GM21576 (cell line): ENCODE results near the gene TFAP2A.

ENCODE experiments used
- ATAC-seq: cut with Tn5 transposase; IDR thresholded peaks from one replicate; pipeline ENCODE4 v1.9.1; 2021; ENCODE audit warnings: mild to moderate bottlenecking, moderate library complexity; ENCODE audit not compliant: unreplicated experiment

Gene TFAP2A

DNA sequence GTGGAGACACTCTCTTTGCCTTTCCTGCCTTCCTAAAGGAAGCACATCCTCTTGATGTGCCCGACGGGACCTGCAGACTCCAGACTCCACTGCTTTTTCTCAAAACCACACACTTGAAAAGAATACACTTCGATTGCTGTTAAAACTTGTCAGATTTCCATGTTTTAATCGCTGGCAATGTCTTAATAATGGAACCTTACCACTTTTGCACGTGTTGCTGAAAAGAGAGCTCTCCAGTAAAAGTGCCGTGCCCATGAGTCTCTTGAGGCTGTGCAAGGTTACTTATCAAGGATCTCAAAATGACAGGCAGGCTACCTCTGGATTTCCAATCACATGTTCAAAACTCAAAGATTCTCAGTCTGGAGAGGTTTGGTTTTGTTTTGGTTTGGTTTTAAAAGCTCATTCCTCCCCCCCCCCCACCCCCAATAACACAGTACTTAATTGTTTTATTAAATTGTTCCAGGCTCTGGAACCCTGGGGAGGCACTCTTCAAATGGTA, 12.0 kb upstream of the TFAP2A start:
- no peak for ATAC-seq

GRCh38 chr6:10425975-10426780, 11.3 kb upstream of the TFAP2A start:
- ATAC-seq: peak; percentile 65

GRCh38 chr6:10425176-10425974, 10.5 kb upstream of the TFAP2A start:
- no peak for ATAC-seq

GRCh38 chr6:10424040-10424439, 9.2 kb upstream of the TFAP2A start:
- no peak for ATAC-seq

- no peak for ATAC-seq
Measured at GRCh38 chr6:10422737-10423034, 7.8 kb upstream of the TFAP2A start.

DNA sequence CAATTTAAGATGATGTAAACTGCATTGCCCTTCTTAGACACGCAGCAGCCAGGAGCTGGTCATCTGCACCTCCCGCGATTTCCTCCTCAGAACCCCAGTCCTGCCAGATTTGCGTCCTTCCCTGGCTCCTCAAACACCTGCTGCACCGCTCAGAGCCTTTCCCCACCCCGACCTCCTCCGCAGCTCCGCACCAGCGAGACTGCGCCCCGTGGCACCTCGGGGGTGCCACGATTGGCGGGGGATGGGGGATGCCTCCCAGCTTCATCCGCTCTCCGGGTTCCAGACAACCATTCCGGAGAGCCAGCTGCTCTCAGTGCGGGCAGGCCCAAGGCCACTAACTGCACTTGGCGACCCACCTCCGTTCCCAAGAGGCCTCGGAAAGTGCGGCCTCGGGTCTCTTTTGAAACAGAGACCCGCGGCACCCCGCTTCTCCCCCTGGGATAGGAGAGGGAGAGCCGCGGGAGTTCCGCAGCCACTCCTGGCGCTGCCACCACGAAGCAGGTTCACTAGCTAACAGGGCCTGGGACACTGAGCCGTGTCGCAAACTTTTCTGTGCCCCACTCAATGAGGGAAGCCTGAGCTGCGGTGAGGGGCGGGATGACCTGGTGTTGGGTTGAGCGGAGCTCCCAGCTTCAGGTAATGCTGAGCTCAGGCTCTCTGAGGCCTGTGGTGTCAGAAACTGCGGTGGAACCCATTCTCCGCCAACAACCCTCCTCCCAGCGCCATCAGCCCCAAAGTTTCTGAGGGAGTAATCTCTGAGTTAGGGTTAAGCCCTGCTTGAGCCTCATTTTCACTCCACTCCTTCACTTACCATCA, 7.3 kb upstream of the TFAP2A start:
- ATAC-seq: no peak

DNA sequence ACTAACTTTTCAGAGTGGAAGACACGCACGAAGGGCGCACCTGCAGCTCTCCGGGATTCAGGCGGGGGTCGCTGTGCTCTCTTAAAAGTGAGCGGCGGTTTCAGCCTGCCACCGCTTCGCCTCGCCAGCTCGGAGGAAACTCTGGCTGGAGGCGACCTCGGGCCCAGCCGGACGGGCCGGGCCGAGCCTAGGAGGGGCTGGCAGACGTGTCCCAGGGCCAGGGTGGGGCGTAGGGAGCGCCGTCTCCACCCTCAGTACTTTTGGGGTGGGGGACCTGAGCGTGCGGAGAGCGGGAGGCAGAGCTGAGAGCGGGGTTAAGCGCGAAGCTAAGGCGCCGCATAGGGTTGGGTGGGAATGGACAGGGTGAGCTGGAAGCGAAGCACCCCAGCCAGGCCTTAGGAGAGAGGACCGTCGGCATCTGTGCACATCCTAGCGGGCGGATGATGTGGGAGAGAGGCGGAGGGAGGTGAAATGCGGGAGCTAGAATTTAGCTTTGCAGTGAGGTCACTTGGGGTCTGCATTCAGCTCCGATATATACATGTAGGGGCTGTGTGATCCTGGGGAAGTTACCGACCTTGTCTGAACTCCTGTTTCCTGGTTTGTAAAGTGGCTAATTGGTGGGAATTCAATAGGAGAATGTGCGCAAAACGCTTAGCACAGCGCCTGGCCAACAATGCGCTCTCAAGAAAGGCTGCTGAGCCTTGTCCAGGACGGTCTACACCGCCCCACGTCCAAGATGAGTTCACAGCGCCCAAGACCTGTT, 6.5 kb upstream of the TFAP2A start:
- no peak for ATAC-seq

DNA sequence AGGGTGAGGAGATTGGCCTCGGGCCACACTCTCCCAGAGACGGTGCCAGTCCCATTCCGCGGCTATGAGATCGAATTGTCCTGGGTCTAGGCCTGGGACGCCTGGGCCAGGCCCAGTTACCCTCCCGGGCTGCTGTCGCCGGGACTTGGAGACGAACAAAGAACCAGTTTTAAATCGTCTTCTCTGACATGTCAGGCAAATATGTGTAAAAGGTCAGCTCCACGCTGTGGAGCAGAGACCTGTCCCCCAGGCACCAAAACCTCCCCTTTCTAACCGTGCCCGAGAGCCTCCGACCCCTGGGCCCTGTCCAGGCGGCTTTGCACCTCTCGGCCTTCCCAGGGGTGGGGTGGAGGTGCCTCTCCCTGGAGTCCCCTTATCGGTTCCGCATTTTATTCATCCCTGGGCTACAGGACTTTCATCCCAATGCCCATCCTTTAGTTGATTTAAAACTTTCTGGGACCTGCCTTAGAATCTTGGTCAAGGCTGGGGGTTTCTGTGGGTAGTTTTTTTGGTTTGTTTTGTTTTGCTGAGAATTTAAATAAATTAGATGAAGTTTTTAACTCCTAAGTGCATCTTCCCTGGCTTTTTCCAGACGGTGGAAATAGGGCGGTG, 5.8 kb upstream of the TFAP2A start:
- no peak for ATAC-seq

GRCh38 chr6:10419749-10420545, 5.1 kb upstream of the TFAP2A start:
- ATAC-seq: no peak

- ATAC-seq: no peak
Measured at GRCh38 chr6:10418862-10419748, 4.2 kb upstream of the TFAP2A start.

GRCh38 chr6:10418361-10418861, 3.5 kb upstream of the TFAP2A start:
- ATAC-seq: no peak

DNA sequence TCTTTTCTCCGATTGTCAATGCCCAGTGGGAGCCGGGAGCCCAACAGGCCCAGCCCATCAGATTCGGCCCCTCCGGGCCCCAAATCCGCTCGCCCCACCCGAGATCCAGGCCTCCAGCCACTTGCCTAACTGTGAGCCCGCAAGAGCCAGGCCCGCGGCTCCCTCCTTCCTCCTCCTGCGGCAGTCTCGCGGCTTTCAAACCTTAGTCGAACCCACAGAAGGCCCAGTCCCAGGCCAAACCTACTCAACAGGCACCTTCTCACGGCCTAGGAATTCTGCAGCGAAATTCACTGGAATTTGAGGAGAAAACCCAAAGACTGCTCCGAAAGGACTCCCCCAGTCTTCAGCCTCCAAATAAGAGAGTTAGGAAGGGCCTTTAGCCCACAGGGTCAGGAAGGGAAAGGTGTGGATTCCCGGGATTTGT, 2.8 kb upstream of the TFAP2A start:
- ATAC-seq: no peak

- ATAC-seq: no peak
Measured at GRCh38 chr6:10416863-10417641, 2.2 kb upstream of the TFAP2A start.

DNA sequence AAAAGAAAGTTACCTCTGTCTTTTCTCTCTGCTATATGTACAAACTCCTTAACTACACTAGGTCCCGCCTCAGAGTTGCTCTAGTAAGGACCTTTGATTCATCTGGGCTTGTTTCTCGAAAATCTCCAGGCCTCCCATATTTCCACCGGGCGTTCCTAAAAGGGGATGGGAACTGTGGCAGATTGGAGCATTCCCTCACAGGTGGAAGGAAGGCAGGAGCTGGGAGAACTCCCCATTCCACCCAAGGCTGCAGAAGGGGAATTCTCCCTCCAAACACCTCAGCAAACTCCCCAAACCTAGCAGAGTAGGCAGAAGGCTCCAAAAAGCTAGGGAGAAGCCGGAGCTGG, 1.6 kb upstream of the TFAP2A start:
- no peak for ATAC-seq

GRCh38 chr6:10415617-10416480, 975 bp upstream of the TFAP2A start:
- no peak for ATAC-seq

DNA sequence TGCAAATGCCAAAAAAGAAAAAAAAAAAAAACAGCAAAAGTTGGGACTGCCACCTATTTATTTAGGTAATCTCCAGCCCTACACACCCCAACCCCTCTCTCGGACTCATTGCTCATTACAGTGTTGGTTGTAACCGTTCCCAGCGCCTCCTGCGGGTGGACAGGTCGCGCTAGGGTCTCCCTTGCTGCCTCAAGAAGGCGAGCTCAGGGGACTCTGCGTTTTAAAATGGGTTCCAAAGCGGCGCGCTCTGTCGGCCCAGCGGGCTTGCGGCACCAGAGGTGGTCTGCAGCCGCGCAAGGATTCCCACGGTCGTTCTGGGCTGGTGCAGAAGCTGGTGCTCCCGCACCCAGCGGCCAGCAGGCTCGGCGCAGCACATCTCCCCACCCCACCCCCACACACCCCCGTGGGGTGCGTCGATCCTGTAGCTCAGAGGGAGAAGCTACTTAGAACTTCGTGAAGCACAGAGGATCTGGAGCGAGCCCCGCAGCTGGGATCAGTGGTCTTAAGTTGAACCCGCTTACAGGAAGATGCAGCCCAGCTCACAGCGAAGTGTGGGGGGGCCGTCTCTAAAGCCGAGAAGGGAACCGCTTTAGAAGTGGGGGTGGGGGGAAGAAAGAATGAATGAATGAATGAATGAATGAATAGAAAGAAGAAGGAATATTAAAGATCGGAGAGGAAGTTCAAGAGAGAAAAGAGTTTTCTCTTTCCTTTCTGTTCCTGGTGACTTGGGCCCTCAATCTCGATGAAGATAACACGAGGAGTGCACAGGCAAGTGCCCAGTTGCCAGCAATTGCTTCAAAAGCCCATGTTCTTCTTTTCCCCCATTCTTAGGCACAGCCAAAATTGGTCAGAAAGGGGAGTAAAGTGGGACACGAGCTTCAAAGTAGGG, 780 bp downstream of the TFAP2A start:
- no peak for ATAC-seq
